Measurements from ENCODE around the gene RYR2.
A peak's percentile ranks its signal among the peaks of the same experiment; 100 is the strongest.

RYR2 gene

GRCh38 chr1:237448042-237448441 is 406.1 kb downstream of the RYR2 start:
- POLR2A ChIA-PET: no interaction called here
- no peak for DNase-seq (ENCODE audit: extremely low spot score)
- TF ChIP-seq LEF1 (IDR thresholded peaks at IDR 0.05; ENCODE audit: borderline replicate concordance) (no peak), NFRKB (IDR thresholded peaks at IDR 0.05) (no peak), ARNT (IDR thresholded peaks at IDR 0.05) (no peak)
- CTCF ChIA-PET: no interaction called here

- CTCF ChIA-PET: no interaction called here
- TF ChIP-seq FOXA1 (IDR thresholded peaks at IDR 0.05) (no peak), ZNF384 (IDR thresholded peaks at IDR 0.05) (no peak), SUZ12 (IDR thresholded peaks at IDR 0.05) (no peak), ARNT (IDR thresholded peaks at IDR 0.05) (no peak), BHLHE40 (IDR thresholded peaks at IDR 0.05; ENCODE audit: borderline replicate concordance) (no peak), PKNOX1 (IDR thresholded peaks at IDR 0.05) (no peak), TARDBP (IDR thresholded peaks at IDR 0.05) (no peak), FOXK2 (IDR thresholded peaks at IDR 0.05) (no peak), ELF4 (IDR thresholded peaks at IDR 0.05) (no peak), HDGF (IDR thresholded peaks at IDR 0.05; ENCODE audit: borderline replicate concordance) (no peak), SP1 (IDR thresholded peaks at IDR 0.05) (no peak)
- POLR2A ChIA-PET: no interaction called here
- no peak for DNase-seq (ENCODE audit: extremely low spot score)
Measured at GRCh38 chr1:237457573-237457972, 415.6 kb downstream of the RYR2 start.

- TF ChIP-seq ZNF384 (IDR thresholded peaks at IDR 0.05) (no peak), FOXK2 (IDR thresholded peaks at IDR 0.05) (no peak)
- CTCF ChIA-PET: no interaction called here
Measured at GRCh38 chr1:237467320-237467719, 425.3 kb downstream of the RYR2 start.

GRCh38 chr1:237470712-237471338 is 428.8 kb downstream of the RYR2 start:
- peak; percentile 18 for DNase-seq (ENCODE audit: extremely low spot score)
- ChIA-PET POLR2A (no interaction called here), CTCF (no interaction called here)
- TF ChIP-seq L3MBTL2 (conservative IDR thresholded peaks at IDR 0.05) (peak; percentile 44), FOXK2 (IDR thresholded peaks at IDR 0.05) (no peak)

More at GRCh38 chr1:237467320-237467719, 425.3 kb downstream of the RYR2 start:
- DNase-seq (ENCODE audit: extremely low spot score): no peak
- POLR2A ChIA-PET: no interaction called here

- TF ChIP-seq FOXK2 (IDR thresholded peaks at IDR 0.05): no peak
- TF ChIP-seq LEF1 (IDR thresholded peaks at IDR 0.05; ENCODE audit: borderline replicate concordance): no peak
- TF ChIP-seq ARNT (IDR thresholded peaks at IDR 0.05): no peak
- no peak for TF ChIP-seq FOXM1 (IDR thresholded peaks at IDR 0.05; ENCODE audit: borderline replicate concordance)
- TF ChIP-seq HDGF (IDR thresholded peaks at IDR 0.05; ENCODE audit: borderline replicate concordance): no peak
- no peak for TF ChIP-seq SP1 (IDR thresholded peaks at IDR 0.05)
- no peak for TF ChIP-seq NFRKB (IDR thresholded peaks at IDR 0.05)
- ChIA-PET POLR2A (no interaction called here), CTCF (no interaction called here)
- no peak for DNase-seq (ENCODE audit: extremely low spot score)
Measured at GRCh38 chr1:237471377-237471776, 429.4 kb downstream of the RYR2 start.

GRCh38 chr1:237471956-237472355 is 430.0 kb downstream of the RYR2 start:
- DNase-seq (ENCODE audit: extremely low spot score): no peak
- POLR2A ChIA-PET: no interaction called here
- TF ChIP-seq FOXK2 (IDR thresholded peaks at IDR 0.05) (no peak), FOXA1 (IDR thresholded peaks at IDR 0.05) (no peak), ZNF384 (IDR thresholded peaks at IDR 0.05) (no peak), FOXM1 (IDR thresholded peaks at IDR 0.05; ENCODE audit: borderline replicate concordance) (no peak), SUZ12 (IDR thresholded peaks at IDR 0.05) (no peak), L3MBTL2 (conservative IDR thresholded peaks at IDR 0.05) (no peak), CTBP1 (IDR thresholded peaks at IDR 0.05; ENCODE audit: borderline replicate concordance) (no peak), ELF4 (IDR thresholded peaks at IDR 0.05) (no peak)
- CTCF ChIA-PET: no interaction called here

- CTCF ChIA-PET: no interaction called here
- POLR2A ChIA-PET: no interaction called here
- no peak for DNase-seq (ENCODE audit: extremely low spot score)
- TF ChIP-seq BHLHE40 (IDR thresholded peaks at IDR 0.05; ENCODE audit: borderline replicate concordance) (no peak), TARDBP (IDR thresholded peaks at IDR 0.05) (no peak), FOXA1 (IDR thresholded peaks at IDR 0.05) (no peak), CTBP1 (IDR thresholded peaks at IDR 0.05; ENCODE audit: borderline replicate concordance) (no peak), ZNF384 (IDR thresholded peaks at IDR 0.05) (no peak), SUZ12 (IDR thresholded peaks at IDR 0.05) (no peak), L3MBTL2 (conservative IDR thresholded peaks at IDR 0.05) (no peak), FOXK2 (IDR thresholded peaks at IDR 0.05) (no peak), NFRKB (IDR thresholded peaks at IDR 0.05) (no peak), LEF1 (IDR thresholded peaks at IDR 0.05; ENCODE audit: borderline replicate concordance) (no peak), ELF4 (IDR thresholded peaks at IDR 0.05) (no peak), PKNOX1 (IDR thresholded peaks at IDR 0.05) (no peak), HDGF (IDR thresholded peaks at IDR 0.05; ENCODE audit: borderline replicate concordance) (no peak), ARNT (IDR thresholded peaks at IDR 0.05) (no peak), FOXM1 (IDR thresholded peaks at IDR 0.05; ENCODE audit: borderline replicate concordance) (no peak)
Measured at GRCh38 chr1:237473854-237474253, 431.9 kb downstream of the RYR2 start.

GRCh38 chr1:237478082-237478481 is 436.1 kb downstream of the RYR2 start:
- DNase-seq (ENCODE audit: extremely low spot score): no peak
- POLR2A ChIA-PET: no interaction called here
- CTCF ChIA-PET: no interaction called here
- no peak for TF ChIP-seq ARNT (IDR thresholded peaks at IDR 0.05)
- no peak for TF ChIP-seq FOXK2 (IDR thresholded peaks at IDR 0.05)
- TF ChIP-seq PKNOX1 (IDR thresholded peaks at IDR 0.05): no peak
- TF ChIP-seq BHLHE40 (IDR thresholded peaks at IDR 0.05; ENCODE audit: borderline replicate concordance): no peak
- TF ChIP-seq NFRKB (IDR thresholded peaks at IDR 0.05): no peak
- no peak for TF ChIP-seq LEF1 (IDR thresholded peaks at IDR 0.05; ENCODE audit: borderline replicate concordance)
- TF ChIP-seq ELF4 (IDR thresholded peaks at IDR 0.05): no peak
- no peak for TF ChIP-seq FOXM1 (IDR thresholded peaks at IDR 0.05; ENCODE audit: borderline replicate concordance)
- no peak for TF ChIP-seq SP1 (IDR thresholded peaks at IDR 0.05)
- no peak for TF ChIP-seq L3MBTL2 (conservative IDR thresholded peaks at IDR 0.05)
- no peak for TF ChIP-seq SUZ12 (IDR thresholded peaks at IDR 0.05)
- TF ChIP-seq HDGF (IDR thresholded peaks at IDR 0.05; ENCODE audit: borderline replicate concordance): no peak
- TF ChIP-seq TARDBP (IDR thresholded peaks at IDR 0.05): no peak
- no peak for TF ChIP-seq FOXA1 (IDR thresholded peaks at IDR 0.05)

Data from HEK293T (cell line).